Osteocyte (in vitro differentiated cells): ENCODE measurements around the gene NDST4. TPM values are rescaled to one million over a fixed set of nuclear protein-coding genes. Genes with fewer than 3 reads are reported as not detected.
"Not testable (repeated sequence)": the region's sequence is repeated elsewhere in the genome, so short reads cannot be mapped to it uniquely, and the experiment has no call there.

Experiments
- DNase-seq: peaks from one replicate; pipeline ENCODE4 v3.0.0; 2021; ENCODE audit warnings: mixed read lengths; ENCODE audit not compliant: unreplicated experiment; ENCODE audit errors: extremely low spot score
- H3K27ac Mint-ChIP-seq: one replicate; pipeline ENCODE4 v1.8.0; 2021; ENCODE audit warnings: mild to moderate bottlenecking, mixed read lengths; ENCODE audit not compliant: unreplicated experiment
- H3K27me3 Mint-ChIP-seq: one replicate; pipeline ENCODE4 v1.8.0; 2021; ENCODE audit warnings: mixed read lengths; ENCODE audit not compliant: unreplicated experiment
- H3K36me3 Mint-ChIP-seq: one replicate; pipeline ENCODE4 v1.8.0; 2021; ENCODE audit warnings: mixed read lengths; ENCODE audit not compliant: unreplicated experiment
- H3K4me1 Mint-ChIP-seq: one replicate; pipeline ENCODE4 v1.8.0; 2021; ENCODE audit warnings: mixed read lengths; ENCODE audit not compliant: unreplicated experiment
- H3K4me3 Mint-ChIP-seq: one replicate; pipeline ENCODE4 v1.8.0; 2021; ENCODE audit warnings: mild to moderate bottlenecking, moderate library complexity, mixed read lengths; ENCODE audit not compliant: unreplicated experiment
- H3K9me3 Mint-ChIP-seq: one replicate; pipeline ENCODE4 v1.8.0; 2021; ENCODE audit warnings: mixed read lengths; ENCODE audit not compliant: unreplicated experiment
- total RNA-seq: library from RNA; stranded (reverse); gene quantifications from 2 replicates; pipeline ENCODE4 v1.2.1, GENCODE V29; 2021
- TF ChIP-seq, protein P1 (sequence below): fragments of 200-600 bp; sonication (generic); IDR thresholded peaks from 2 replicates; pipeline ENCODE4 v1.5.0; 2021; ENCODE audit warnings: antibody characterized with exemption, mild to moderate bottlenecking, moderate library complexity

The NDST4 gene
- total RNA-seq, 1 donor from 2014 or later, result 4.5 TPM

DNA sequence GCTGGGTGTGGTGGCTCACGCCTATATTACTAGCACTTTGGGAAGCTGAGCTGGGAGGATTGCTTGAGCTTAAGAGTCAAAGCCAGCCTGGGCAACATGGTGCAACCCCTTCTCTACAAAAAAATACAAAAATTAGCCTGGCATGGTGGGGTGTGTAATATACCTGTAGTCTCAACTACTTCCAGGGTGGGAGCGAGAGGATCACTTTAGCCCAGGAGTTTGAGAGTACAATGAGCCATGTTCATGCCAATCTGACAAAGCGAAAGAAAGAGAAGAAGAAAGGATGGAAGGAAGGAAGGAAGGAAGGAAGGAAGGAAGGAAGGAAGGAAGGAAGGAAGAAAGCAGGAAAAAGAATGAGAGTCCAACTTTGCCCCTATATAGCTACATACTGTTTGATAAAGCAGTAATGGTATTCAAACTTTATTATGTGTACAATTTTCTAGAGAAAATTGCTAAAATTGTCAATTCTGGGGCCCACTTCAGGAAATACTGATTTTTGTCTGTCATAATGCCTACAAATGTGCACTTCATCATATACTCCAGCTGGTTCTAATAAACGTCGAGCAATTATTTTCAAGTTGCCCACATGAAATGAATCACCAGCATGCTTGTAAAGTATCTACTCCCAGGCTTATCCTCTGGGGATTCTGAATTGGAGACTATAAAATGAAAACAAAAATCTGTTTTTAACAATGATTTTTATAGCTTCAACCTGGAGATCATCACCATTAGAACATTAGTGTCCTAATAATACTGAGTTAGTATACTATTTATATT, 132.3 kb downstream of the NDST4 start:
- Mint-ChIP-seq H3K4me1 (peaks cover 28% of the 10 kb centered on the region), H3K36me3 (peaks cover 4% of the 10 kb centered on the region), H3K4me3 (no peak overlapping the region), H3K27me3 (no peaks in the 10 kb centered on the region), H3K9me3 (peaks cover 3% of the 10 kb centered on the region), H3K27ac (peak overlapping the region; percentile 71)
- TF ChIP-seq, protein P1, sequence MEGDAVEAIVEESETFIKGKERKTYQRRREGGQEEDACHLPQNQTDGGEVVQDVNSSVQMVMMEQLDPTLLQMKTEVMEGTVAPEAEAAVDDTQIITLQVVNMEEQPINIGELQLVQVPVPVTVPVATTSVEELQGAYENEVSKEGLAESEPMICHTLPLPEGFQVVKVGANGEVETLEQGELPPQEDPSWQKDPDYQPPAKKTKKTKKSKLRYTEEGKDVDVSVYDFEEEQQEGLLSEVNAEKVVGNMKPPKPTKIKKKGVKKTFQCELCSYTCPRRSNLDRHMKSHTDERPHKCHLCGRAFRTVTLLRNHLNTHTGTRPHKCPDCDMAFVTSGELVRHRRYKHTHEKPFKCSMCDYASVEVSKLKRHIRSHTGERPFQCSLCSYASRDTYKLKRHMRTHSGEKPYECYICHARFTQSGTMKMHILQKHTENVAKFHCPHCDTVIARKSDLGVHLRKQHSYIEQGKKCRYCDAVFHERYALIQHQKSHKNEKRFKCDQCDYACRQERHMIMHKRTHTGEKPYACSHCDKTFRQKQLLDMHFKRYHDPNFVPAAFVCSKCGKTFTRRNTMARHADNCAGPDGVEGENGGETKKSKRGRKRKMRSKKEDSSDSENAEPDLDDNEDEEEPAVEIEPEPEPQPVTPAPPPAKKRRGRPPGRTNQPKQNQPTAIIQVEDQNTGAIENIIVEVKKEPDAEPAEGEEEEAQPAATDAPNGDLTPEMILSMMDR, result no peak
- no peak for DNase-seq

DNA sequence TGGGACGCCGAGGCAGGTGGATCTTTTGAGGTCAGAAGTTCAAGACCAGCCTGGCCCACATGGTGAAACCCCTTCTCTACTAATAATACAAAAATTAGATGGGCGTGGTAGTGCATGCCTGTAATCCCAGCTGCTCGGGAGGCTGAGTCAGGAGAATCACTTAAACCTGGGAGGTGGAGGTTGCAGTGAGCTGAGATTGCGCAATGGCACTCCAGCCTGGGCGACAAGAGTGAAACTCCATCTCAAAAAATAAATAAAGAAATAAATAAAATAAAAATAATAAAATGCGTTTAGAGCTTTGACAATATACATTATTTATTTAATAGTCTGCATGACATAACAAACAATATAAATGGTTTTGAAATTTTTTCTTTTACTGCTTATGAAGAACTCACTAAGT, 133.0 kb downstream of the NDST4 start:
- peaks cover 28% of the 10 kb centered on the region for H3K4me1 Mint-ChIP-seq
- not testable (repeated sequence) for H3K27me3 Mint-ChIP-seq, H3K36me3 Mint-ChIP-seq, H3K9me3 Mint-ChIP-seq, H3K4me3 Mint-ChIP-seq, H3K27ac Mint-ChIP-seq, DNase-seq

DNA sequence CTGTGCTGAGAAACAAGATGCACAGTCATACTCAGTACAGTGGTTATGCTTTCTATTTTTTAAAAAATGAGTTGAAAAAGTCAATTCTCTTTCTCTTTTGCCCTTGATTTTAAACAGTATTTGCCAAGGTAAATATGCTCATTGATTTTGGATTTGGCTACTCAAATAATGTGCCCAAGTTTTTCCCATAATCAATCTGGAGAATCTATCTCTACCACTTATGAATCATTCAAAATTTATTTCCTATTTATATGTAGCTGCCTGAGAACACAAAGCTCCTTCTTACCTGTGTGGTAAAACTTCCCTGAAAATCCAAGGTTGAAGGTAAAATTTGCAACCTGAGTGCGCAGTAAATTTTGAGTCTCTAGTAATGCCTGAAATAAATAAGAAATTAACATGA, 136.5 kb downstream of the NDST4 start:
- H3K4me3 Mint-ChIP-seq, result no peak overlapping the region

DNA sequence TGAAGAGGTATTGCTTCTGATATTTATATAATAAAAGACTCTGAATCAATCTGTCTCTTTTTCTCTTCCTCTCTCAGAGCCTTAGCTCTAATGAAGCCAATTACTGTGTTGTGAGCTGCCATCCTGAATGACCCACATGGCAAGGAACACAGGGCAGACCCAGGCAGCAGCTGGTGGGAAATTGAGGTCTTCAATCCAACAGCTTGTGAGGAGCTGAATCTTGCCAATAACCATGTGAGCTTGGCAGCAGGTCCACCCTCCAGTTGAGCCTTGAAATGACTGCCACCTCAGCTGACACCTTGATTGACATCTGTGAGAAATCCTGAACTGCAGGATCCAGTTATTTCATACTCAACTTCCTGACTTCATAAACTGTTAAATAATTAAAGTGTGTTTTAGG, 149.4 kb downstream of the NDST4 start:
- no peak overlapping the region for H3K4me3 Mint-ChIP-seq
- peaks cover 15% of the 10 kb centered on the region for H3K9me3 Mint-ChIP-seq

More for the DNA sequence above, 136.5 kb downstream of the NDST4 start:
- peaks cover 22% of the 10 kb centered on the region for H3K4me1 Mint-ChIP-seq
- TF ChIP-seq, protein P1, result no peak
- H3K9me3 Mint-ChIP-seq, result no peaks in the 10 kb centered on the region
- DNase-seq, result no peak
- H3K36me3 Mint-ChIP-seq, result peaks cover 2% of the 10 kb centered on the region
- no peaks in the 10 kb centered on the region for H3K27me3 Mint-ChIP-seq
- no peak overlapping the region for H3K27ac Mint-ChIP-seq

DNA sequence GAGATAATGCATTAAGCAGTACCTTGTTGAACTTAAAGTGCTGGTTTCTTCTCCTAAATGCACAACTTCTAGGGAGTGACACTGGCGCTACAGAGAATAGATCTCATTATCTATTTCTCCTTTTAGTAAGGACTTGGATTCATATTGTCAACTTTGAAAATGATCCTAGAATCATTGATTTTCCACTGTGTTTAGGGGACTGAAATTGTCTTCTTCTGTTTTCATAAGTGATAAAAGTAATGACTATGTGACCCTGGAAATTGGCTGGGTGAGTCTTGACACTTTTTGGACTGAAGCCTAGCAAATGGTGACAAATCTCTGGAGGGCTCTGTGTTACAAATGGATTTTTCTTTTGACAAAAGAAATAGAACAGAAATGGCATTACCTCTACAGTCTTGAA, 167.8 kb downstream of the NDST4 start:
- Mint-ChIP-seq H3K4me1 (peaks cover 5% of the 10 kb centered on the region), H3K27ac (no peak overlapping the region), H3K36me3 (peaks cover 2% of the 10 kb centered on the region), H3K4me3 (no peak overlapping the region), H3K27me3 (no peaks in the 10 kb centered on the region), H3K9me3 (peaks cover 7% of the 10 kb centered on the region)
- DNase-seq, result no peak
- TF ChIP-seq, protein P1, result no peak

More for the DNA sequence above, 149.4 kb downstream of the NDST4 start:
- H3K27me3 Mint-ChIP-seq, result no peaks in the 10 kb centered on the region
- H3K27ac Mint-ChIP-seq, result no peak overlapping the region
- no peaks in the 10 kb centered on the region for H3K36me3 Mint-ChIP-seq
- DNase-seq, result no peak
- no peaks in the 10 kb centered on the region for H3K4me1 Mint-ChIP-seq
- TF ChIP-seq, protein P1, result no peak
